Transverse colon (tissue), 4 donors: ENCODE results near the gene WNT10A. TPM values are rescaled to one million over a fixed set of nuclear protein-coding genes. Genes with fewer than 3 reads are reported as not detected.
"Not testable (repeated sequence)": the region's sequence is repeated elsewhere in the genome, so short reads cannot be mapped to it uniquely, and the experiment has no call there.

ENCODE experiments used
- DNase-seq: peaks from one replicate; pipeline ENCODE4 v3.0.0-alpha.2; 2019
- H3K27ac ChIP-seq, 4 donors: fragments of 200-600 bp; sonication (generic); 2 replicates each; pipeline ENCODE4 v1.5.1; 2016 to 2018; ENCODE audit warnings: inconsistent platforms in 4 of 4
- H3K27me3 ChIP-seq: fragments of 200-600 bp; sonication (generic); 2 replicates; pipeline ENCODE4 v1.5.1; 2017; ENCODE audit warnings: inconsistent platforms
- H3K36me3 ChIP-seq, 4 donors: fragments of 200-600 bp; sonication (generic); 2 replicates each; pipeline ENCODE4 v1.5.1; 2017 to 2019; ENCODE audit warnings: inconsistent platforms in 4 of 4
- H3K4me1 ChIP-seq, 4 donors: fragments of 200-600 bp; sonication (generic); 2 replicates each; pipeline ENCODE4 v1.5.1; 2017 to 2020; ENCODE audit warnings: inconsistent platforms in 4 of 4
- H3K4me3 ChIP-seq, 4 donors: fragments of 200-600 bp; sonication (generic); 1 replicate in 1 of 4; 2 replicates in 3 of 4; pipeline versions ENCODE4 v1.5.1 to v1.6.1; 2017 to 2019; ENCODE audit warnings: inconsistent platforms in 4 of 4
- H3K9me3 ChIP-seq, 2 donors: fragments of 200-600 bp; sonication (generic); 2 replicates each; pipeline ENCODE4 v1.5.1; 2017 to 2019; ENCODE audit warnings: inconsistent platforms in 2 of 2
- EP300 ChIP-seq: sonication (generic); formaldehyde crosslinking; IDR thresholded peaks from one replicate; pipeline ENCODE4 v1.6.1; 2017; ENCODE audit warnings: antibody characterized with exemption, low read depth
- POLR2A ChIP-seq: fragments of 450-650 bp; IDR thresholded peaks from one replicate; pipeline ENCODE4 v1.6.1; 2016; ENCODE audit warnings: antibody characterized with exemption, mild to moderate bottlenecking, moderate library complexity
- POLR2AphosphoS5 ChIP-seq, 3 donors: sonication (generic); formaldehyde crosslinking; IDR thresholded peaks; one replicate each; pipeline ENCODE4 v1.6.1; 2016; ENCODE audit warnings: antibody characterized with exemption in 3 of 3
- WGBS, 2 donors: methylation state at CpG; one replicate each; pipeline ENCODE4 v1.1.5; 2018; ENCODE audit warnings: low coverage in 1 of 2; 5-methylcytosine and 5-hydroxymethylcytosine counted together
- in situ Hi-C, 4 donors: fragments of 200-750 bp; cut with MboI; loops; one replicate each; pipeline versions ENCODE4 v1.15.0 to v1.15.1; 2017; ENCODE audit warnings: low sequenced_read_pairs in 3 of 4, low pct_ligation_motif_present in 1 of 4, low pct_unique_long_range_greater_than_20kb in 1 of 4
- intact Hi-C: fragments of 100-400 bp; cut with DNase I; formaldehyde crosslinking; loops from one replicate; pipeline ENCODE4 v1.15.1; 2023; ENCODE audit warnings: low total_unique reads
- total RNA-seq, 4 donors: library from RNA; depleted of rRNA; stranded (reverse); fragments of >200 nt; gene quantifications; one replicate each; pipeline ENCODE4 v1.1.0, GENCODE V29; 2016
- TF ChIP-seq, protein P1 (sequence below), 5 experiments: fragments of 200-600 bp in 3 of 5; fragments of 450-650 bp in 2 of 5; sonication (generic) in 3 of 5; IDR thresholded peaks; 1 replicate in 2 of 5; 2 replicates in 3 of 5; pipeline ENCODE4 v1.5.1; 2016 to 2017; ENCODE audit warnings: antibody characterized with exemption in 5 of 5, inconsistent platforms in 3 of 5, mild to moderate bottlenecking in 2 of 5, moderate library complexity in 1 of 5

WNT10A gene
- total RNA-seq, 4 donors from 2014 or later = 0.27 to 1.6 TPM; not detected in 2

DNA sequence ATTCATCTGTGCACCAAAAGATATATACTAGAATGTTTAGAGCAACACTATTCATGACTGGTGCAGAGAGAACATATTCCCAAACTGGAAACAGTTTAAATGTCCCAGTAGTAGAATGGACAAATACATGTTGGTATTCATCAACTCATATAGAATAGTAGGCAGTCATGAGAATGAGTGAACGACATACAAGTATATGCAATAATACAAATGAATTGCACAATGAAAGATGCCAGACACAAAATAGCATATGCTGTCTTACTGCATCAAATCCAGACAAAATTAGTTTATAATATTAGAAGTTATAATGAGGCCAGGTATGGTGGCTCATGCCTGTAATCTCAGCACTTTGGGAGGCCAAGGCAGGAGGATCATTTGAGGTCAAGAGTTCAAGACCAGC, 40.8 kb upstream of the WNT10A start:
- 70 to 93% methylated on average over 1 of the region's 1 CpG for WGBS, 2 donors
- DNase-seq = no peak
- H3K4me3 ChIP-seq = no peak overlapping the region
- in situ Hi-C loops (loop anchor here (10.0 to 25.0 kb wide), 4 partner anchors 103 to 128 kb away; partner anchors contain the start of gene TTLL4 (in 1 of the 4)), intact Hi-C loops (no loop called here)
- peaks cover 5 to 6% of the 10 kb centered on the region in 2 donors for H3K9me3 ChIP-seq
- TF ChIP-seq, protein P1, sequence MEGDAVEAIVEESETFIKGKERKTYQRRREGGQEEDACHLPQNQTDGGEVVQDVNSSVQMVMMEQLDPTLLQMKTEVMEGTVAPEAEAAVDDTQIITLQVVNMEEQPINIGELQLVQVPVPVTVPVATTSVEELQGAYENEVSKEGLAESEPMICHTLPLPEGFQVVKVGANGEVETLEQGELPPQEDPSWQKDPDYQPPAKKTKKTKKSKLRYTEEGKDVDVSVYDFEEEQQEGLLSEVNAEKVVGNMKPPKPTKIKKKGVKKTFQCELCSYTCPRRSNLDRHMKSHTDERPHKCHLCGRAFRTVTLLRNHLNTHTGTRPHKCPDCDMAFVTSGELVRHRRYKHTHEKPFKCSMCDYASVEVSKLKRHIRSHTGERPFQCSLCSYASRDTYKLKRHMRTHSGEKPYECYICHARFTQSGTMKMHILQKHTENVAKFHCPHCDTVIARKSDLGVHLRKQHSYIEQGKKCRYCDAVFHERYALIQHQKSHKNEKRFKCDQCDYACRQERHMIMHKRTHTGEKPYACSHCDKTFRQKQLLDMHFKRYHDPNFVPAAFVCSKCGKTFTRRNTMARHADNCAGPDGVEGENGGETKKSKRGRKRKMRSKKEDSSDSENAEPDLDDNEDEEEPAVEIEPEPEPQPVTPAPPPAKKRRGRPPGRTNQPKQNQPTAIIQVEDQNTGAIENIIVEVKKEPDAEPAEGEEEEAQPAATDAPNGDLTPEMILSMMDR (IDR thresholded peaks at IDR 0.05) = no peak
- no peak for TF ChIP-seq POLR2AphosphoS5 (IDR thresholded peaks at IDR 0.05)
- no peak for TF ChIP-seq POLR2A
- no peak for TF ChIP-seq EP300
- H3K27me3 ChIP-seq = peaks cover 40% of the 10 kb centered on the region
- H3K27ac ChIP-seq = no peak overlapping the region
- no peaks in the 10 kb centered on the region for H3K4me1 ChIP-seq
- peaks cover 0 to 1% (median 0%) of the 10 kb centered on the region in 4 donors for H3K36me3 ChIP-seq

DNA sequence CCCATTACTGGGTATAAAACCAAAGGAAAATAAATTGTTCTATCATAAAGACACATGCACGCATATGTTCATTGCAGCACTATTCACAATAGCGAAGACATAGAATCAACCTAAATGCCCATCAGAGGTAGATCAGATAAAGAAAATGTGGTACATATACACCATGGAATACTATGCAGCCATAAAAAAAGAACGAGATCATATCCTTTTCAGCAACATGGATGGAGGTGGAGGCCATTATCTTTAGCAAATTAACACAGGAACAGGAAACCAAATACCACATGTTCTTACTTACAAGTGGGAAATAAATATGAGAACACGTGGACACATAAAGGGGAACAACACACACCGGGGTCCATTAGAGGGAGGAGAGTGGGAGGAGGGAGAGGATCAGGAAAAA, 36.3 kb upstream of the WNT10A start:
- H3K36me3 ChIP-seq, H3K27ac ChIP-seq, H3K9me3 ChIP-seq, intact Hi-C loops, DNase-seq, H3K4me3 ChIP-seq, H3K4me1 ChIP-seq: not testable (repeated sequence)
- WGBS, 2 donors = 65 to 88% methylated on average over 5 of the region's 5 CpGs
- in situ Hi-C loops = loop anchor here in 2 of 4 donors (25.0 kb wide), 2 partner anchors 107 to 132 kb away; partner anchors contain the start of gene TTLL4 (in 1 of the 2)
- H3K27me3 ChIP-seq = peaks cover 12% of the 10 kb centered on the region

DNA sequence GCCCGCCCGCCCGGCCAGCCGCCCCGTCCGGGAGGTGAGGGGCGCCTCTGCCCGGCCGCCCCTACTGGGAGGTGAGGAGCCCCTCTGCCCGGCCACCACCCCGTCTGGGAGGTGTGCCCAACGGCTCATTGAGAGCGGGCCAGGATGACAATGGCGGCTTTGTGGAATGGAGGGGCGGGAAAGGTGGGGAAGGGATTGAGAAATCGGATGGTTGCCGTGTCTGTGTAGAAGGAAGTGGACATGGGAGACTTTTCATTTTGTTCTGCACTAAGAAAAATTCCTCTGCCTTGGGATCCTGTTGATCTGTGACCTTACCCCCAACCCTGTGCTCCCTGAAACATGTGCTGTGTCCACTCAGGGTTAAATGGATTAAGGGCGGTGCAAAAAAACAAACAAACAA, 33.7 kb upstream of the WNT10A start:
- H3K9me3 ChIP-seq, intact Hi-C loops, DNase-seq, H3K27ac ChIP-seq, H3K4me1 ChIP-seq, H3K4me3 ChIP-seq, H3K36me3 ChIP-seq: not testable (repeated sequence)
- H3K27me3 ChIP-seq = peaks cover 38% of the 10 kb centered on the region
- in situ Hi-C loops = loop anchor here in 2 of 4 donors (25.0 kb wide), 2 partner anchors 110 to 135 kb away; partner anchors contain the start of gene TTLL4 (in 1 of the 2)
- WGBS, 2 donors = 50 to 66% methylated on average over 1 to 9 of the region's 18 CpGs

DNA sequence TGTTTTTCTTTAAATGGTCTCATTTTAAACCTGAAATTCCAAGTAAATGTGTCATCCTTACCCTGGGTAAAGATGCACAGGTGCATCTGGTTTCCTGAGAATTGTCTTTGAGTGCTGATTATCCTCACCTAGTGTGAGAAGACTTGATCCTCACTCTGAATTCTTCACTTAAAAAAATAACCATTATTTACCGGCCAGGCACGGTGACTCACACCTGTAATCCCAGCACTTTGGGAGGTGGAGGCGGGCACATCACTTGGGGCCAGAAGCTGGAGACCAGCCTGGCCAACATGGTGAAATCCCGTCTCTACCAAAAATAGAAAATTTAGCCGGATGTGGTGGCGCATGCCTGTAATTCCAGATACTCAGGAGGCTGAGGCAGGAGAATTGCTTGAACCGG, 30.9 kb upstream of the WNT10A start:
- no peak for DNase-seq
- Histone ChIP-seq H3K9me3 (no peaks in the 10 kb centered on the region), H3K36me3 (no peaks in the 10 kb centered on the region), H3K27me3 (peaks cover 64% of the 10 kb centered on the region), H3K4me3 (no peak overlapping the region), H3K4me1 (peaks cover 0 to 3% (median 0%) of the 10 kb centered on the region in 4 donors), H3K27ac (no peak overlapping the region)
- in situ Hi-C loops = loop anchor here in 2 of 4 donors (25.0 kb wide), 2 partner anchors 112 to 137 kb away; partner anchors contain the start of gene TTLL4 (in 1 of the 2)
- WGBS, 2 donors = 70% methylated on average over 7 of the region's 7 CpGs; no CpG with 5 or more reads in 1 of the 2 donors
- TF ChIP-seq POLR2AphosphoS5 (IDR thresholded peaks at IDR 0.05) (no peak), EP300 (no peak), POLR2A (no peak)
- TF ChIP-seq, protein P1 (IDR thresholded peaks at IDR 0.05) = no peak
- intact Hi-C loops = no loop called here

DNA sequence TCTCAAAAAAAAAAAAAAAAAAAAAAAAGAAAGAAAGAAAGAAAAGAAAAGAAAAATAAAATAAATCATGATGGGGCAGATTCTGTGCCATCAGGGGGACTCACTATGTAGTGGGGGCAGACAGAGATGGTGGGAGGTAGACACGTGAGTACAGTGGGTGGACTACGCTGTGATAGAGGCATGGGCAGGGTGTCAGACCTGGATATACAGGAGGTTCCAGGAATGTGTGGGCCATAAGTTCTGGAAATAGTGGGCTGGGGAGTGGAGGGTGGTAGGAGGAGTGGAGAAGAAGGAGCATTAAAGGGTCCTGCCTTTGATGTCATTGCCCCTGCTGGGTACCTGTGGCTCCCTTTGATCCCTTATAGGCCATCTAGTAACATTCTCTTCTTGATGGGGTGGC, 29.9 kb upstream of the WNT10A start:
- Histone ChIP-seq H3K36me3 (no peaks in the 10 kb centered on the region), H3K9me3 (no peaks in the 10 kb centered on the region), H3K27me3 (peaks cover 74% of the 10 kb centered on the region), H3K4me3 (no peak overlapping the region), H3K27ac (no peak overlapping the region), H3K4me1 (peaks cover 0 to 3% (median 0%) of the 10 kb centered on the region in 4 donors)
- in situ Hi-C loops = no loop called here
- TF ChIP-seq POLR2A (no peak), POLR2AphosphoS5 (IDR thresholded peaks at IDR 0.05) (no peak)
- TF ChIP-seq, protein P1 (IDR thresholded peaks at IDR 0.05) = no peak
- WGBS, 2 donors = 80 to 81% methylated on average over 2 of the region's 2 CpGs
- intact Hi-C loops = no loop called here
- no peak for DNase-seq
